ENCODE data around the gene AP2A2.
A peak's percentile ranks its signal among the peaks of the same experiment; 100 is the strongest.

The AP2A2 gene

DNA sequence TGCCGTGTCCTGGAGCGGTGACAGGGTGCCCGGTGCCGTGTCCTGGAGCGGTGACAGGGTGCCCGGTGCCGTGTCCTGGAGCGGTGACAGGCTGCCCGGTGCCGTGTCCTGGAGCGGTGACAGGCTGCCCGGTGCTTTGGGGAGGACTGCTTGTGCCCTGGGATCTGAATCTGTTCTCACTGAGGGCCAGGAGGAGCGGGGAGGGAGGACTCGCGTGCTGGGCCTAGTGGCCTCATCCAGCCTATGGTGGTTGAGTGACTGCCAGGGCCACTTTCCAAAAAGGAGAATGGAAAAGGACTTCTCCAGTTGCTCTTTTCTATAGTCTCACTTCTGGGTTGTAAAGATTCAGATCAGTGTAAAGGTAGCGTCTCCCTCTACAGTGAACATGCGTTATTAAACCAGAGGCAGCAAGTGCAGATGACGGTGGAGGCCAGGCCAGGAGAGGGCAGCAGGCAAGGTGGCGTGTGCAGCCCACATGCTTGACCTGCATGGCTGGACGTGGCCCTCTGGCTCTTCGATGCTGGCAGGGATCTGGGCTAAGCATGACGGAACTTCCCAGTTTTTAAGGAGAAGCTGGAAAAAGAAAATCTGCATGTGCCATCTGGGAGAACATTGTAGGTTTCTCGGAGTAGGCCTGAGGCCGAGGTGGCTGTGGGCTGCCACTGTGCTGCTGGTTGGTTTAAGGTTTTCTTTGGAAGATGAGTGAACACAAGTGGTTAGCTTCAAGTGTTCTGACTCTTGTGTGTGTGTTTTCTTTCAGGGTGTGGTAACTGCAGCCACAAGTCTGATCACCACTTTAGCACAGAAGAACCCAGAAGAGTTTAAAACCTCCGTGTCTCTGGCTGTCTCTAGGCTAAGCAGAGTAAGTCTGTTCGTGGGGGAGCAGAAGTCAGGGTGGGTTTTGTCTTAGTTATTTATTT lies 55.0 kb downstream of the AP2A2 start:
- no peak overlapping the region for H3K27ac Mint-ChIP-seq
- H3K4me3 Mint-ChIP-seq, result no peak overlapping the region
- no peaks in the 10 kb centered on the region for H3K27me3 Mint-ChIP-seq
- no peaks in the 10 kb centered on the region for H3K9me3 Mint-ChIP-seq (ENCODE audit: low read depth)
- H3K36me3 Mint-ChIP-seq, result no peaks in the 10 kb centered on the region
- peaks cover 7% of the 10 kb centered on the region for H3K4me1 Mint-ChIP-seq (ENCODE audit: low read depth)

DNA sequence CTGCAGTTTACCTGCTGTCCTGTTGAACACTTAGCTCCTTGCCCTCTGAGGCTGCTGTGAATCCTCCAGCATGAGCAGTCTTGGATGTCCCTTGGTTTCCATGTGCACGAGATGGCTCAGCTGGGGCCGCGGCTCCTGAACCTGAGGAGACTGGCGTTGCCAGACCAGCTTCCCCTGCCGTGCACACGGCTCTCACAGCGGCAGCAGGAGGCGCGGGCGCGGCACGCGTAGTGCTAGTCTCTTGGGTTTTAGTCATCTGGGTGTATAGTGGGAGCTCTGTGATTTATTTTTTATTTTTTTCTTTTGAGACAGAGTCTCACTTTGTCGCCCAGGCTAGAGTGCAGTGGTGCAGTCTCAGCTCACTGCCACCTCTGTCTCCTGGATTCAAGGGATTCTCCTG lies 56.1 kb downstream of the AP2A2 start:
- Mint-ChIP-seq H3K9me3 (ENCODE audit: low read depth) (no peaks in the 10 kb centered on the region), H3K36me3 (no peaks in the 10 kb centered on the region), H3K27ac (no peak overlapping the region), H3K4me3 (no peak overlapping the region), H3K4me1 (ENCODE audit: low read depth) (no peaks in the 10 kb centered on the region), H3K27me3 (no peaks in the 10 kb centered on the region)

DNA sequence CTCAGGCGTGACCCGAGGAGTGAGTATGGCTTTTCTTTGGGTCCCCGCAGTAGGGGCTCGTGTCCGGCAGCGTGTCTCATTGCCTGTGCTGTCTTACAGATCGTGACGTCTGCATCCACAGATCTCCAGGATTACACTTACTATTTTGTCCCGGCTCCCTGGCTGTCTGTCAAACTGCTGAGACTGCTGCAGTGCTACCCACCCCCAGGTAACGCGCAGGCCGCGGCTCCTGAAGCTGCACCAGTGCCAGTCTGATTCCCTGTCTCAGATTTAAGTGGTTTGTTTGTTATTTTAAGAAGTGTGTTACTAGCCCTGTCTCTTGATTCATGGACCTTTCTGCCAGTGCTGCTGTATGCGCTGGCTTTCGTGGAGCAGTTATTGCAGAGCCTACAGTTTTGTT lies 58.9 kb downstream of the AP2A2 start:
- H3K27ac Mint-ChIP-seq, result no peak overlapping the region
- no peaks in the 10 kb centered on the region for H3K9me3 Mint-ChIP-seq (ENCODE audit: low read depth)
- H3K4me3 Mint-ChIP-seq, result no peak overlapping the region
- no peaks in the 10 kb centered on the region for H3K27me3 Mint-ChIP-seq
- H3K36me3 Mint-ChIP-seq, result no peaks in the 10 kb centered on the region
- H3K4me1 Mint-ChIP-seq (ENCODE audit: low read depth), result no peaks in the 10 kb centered on the region

DNA sequence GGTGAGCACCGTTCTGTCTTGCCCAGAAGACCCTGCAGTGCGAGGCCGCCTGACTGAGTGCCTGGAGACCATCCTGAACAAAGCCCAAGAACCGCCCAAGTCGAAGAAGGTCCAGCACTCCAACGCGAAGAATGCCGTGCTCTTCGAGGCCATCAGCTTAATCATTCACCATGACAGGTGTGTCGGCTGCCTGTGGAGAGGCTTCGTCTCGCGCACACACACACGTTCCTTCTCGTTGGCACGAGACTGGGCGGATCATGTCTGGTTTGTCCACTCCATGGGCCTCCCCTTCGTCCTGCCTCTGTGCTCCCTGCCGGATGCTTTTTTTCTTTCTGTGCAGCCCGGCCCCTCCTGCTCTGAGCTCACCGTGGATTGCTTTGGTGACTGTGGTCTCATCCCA lies 59.7 kb downstream of the AP2A2 start:
- Mint-ChIP-seq H3K27me3 (no peaks in the 10 kb centered on the region), H3K27ac (no peak overlapping the region), H3K9me3 (ENCODE audit: low read depth) (no peaks in the 10 kb centered on the region), H3K36me3 (no peaks in the 10 kb centered on the region), H3K4me1 (ENCODE audit: low read depth) (no peaks in the 10 kb centered on the region), H3K4me3 (no peak overlapping the region)

DNA sequence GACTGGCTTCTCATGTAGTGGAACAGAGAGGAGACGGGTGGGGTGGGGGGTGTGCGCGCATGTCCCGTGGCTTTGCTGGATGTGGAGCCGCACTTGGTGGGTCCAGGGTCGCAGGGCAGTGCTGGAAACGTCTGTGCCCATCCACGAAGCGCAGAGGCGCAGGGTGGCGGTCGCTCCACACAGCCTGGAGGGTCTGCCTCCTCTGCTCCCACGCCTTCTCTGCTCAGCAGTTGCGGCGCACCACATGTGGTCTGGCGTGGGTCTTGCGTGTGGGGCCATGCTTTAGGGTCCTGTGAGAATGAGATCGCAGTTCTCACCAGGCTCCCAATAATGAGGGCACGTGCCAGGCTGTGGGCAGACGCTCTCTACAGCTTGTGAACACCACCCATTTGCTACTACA lies 60.2 kb downstream of the AP2A2 start:
- Mint-ChIP-seq H3K4me1 (ENCODE audit: low read depth) (no peaks in the 10 kb centered on the region), H3K27ac (no peak overlapping the region), H3K36me3 (no peaks in the 10 kb centered on the region), H3K4me3 (no peak overlapping the region), H3K9me3 (ENCODE audit: low read depth) (no peaks in the 10 kb centered on the region), H3K27me3 (no peaks in the 10 kb centered on the region)

DNA sequence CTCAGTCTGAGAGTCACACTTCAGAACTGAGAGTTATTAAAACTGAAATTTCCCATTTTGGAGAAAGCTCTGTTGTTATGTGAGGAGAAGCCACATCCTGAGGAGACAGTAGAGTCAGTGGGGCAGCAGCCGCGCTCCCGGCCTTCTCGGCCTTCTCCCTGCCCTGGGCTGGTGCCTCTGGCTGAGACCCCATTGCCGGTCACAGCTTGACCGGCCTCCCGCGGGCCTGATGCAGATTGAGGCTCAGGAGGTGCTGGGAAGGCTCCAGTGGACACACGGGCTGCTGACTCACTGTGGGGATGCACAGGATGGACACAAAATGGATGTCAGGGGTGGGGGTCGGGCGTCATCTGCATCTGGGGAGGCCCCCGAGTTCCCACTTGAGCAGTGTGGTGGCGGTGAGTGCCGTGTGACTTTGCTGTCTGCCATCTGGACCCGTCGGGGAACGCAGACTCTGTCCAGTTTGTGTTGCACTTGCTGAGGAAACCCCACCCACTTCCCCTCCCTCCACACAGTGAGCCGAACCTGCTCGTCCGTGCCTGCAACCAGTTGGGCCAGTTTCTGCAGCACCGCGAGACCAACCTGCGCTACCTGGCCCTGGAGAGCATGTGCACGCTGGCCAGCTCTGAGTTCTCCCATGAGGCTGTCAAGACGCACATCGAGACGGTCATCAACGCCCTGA lies 60.7 kb downstream of the AP2A2 start:
- no peaks in the 10 kb centered on the region for H3K9me3 Mint-ChIP-seq (ENCODE audit: low read depth)
- no peaks in the 10 kb centered on the region for H3K27me3 Mint-ChIP-seq
- no peak overlapping the region for H3K4me3 Mint-ChIP-seq
- H3K27ac Mint-ChIP-seq, result no peak overlapping the region
- no peaks in the 10 kb centered on the region for H3K4me1 Mint-ChIP-seq (ENCODE audit: low read depth)
- no peaks in the 10 kb centered on the region for H3K36me3 Mint-ChIP-seq

DNA sequence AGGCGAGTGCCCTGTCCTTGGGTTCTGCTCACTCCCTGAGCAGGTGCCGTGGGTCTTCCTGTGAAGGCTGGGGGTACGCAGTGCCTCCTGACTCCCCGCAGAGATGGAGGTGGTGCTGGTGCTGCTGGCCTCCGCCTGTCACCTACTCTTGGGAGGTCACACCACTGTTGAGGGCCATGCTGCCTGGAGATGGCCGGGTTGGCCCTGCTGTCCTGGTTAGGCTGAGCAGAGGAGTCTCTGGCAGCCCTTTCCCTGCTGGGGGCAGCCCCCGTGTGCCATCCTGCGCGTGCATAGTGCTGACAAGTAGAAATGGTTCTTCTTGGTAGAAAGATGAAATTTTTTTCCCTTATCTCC lies 61.3 kb downstream of the AP2A2 start:
- Mint-ChIP-seq H3K9me3 (ENCODE audit: low read depth) (no peaks in the 10 kb centered on the region), H3K4me1 (ENCODE audit: low read depth) (no peaks in the 10 kb centered on the region), H3K36me3 (no peaks in the 10 kb centered on the region), H3K4me3 (no peak overlapping the region), H3K27me3 (no peaks in the 10 kb centered on the region), H3K27ac (no peak overlapping the region)

DNA sequence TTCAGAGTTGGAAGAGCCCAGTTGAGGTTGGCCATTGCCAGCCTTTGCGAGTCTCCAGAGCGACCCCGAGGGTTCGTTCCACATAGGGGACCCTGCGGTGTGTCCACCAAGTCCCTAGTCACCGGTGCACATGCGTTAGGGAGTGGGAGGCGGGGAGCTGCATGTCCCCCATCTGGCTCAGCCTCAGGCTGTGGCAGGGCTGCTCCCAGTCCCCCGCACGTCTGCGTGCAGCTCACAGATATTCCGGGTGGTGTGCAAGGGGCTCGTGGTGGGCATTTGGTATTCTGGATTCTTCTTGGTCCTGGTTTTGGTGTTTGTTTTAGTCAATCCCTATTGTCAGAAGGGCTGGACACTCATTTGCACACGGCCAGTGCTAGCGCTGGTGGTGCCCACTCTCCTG lies 62.0 kb downstream of the AP2A2 start:
- H3K4me1 Mint-ChIP-seq (ENCODE audit: low read depth), result no peaks in the 10 kb centered on the region
- no peaks in the 10 kb centered on the region for H3K27me3 Mint-ChIP-seq
- H3K4me3 Mint-ChIP-seq, result no peak overlapping the region
- H3K36me3 Mint-ChIP-seq, result no peaks in the 10 kb centered on the region
- H3K9me3 Mint-ChIP-seq (ENCODE audit: low read depth), result no peaks in the 10 kb centered on the region
- H3K27ac Mint-ChIP-seq, result no peak overlapping the region

DNA sequence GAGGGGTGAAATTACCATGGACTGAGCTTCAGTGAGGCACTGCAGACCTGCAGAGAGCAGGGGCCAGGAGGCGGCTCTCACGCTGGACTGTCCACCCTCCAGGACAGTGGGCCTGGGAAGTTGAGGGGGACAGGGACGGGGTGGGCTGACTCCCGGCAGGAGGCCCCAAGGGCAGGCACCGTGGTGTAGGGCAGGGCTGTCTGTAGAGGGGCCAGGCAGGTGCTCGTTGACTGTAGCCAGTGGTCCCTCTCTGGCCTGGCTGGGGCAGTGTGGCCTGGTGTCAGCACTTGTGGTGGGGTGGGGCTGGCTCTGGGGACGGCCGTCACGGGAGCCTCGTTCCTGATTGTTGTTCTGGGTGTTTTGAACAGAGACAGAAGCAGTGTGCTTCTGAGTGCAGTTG lies 64.4 kb downstream of the AP2A2 start:
- no peak overlapping the region for H3K27ac Mint-ChIP-seq
- no peaks in the 10 kb centered on the region for H3K27me3 Mint-ChIP-seq
- H3K9me3 Mint-ChIP-seq (ENCODE audit: low read depth), result no peaks in the 10 kb centered on the region
- peaks cover 2% of the 10 kb centered on the region for H3K36me3 Mint-ChIP-seq
- no peak overlapping the region for H3K4me3 Mint-ChIP-seq
- peaks cover 2% of the 10 kb centered on the region for H3K4me1 Mint-ChIP-seq (ENCODE audit: low read depth)

DNA sequence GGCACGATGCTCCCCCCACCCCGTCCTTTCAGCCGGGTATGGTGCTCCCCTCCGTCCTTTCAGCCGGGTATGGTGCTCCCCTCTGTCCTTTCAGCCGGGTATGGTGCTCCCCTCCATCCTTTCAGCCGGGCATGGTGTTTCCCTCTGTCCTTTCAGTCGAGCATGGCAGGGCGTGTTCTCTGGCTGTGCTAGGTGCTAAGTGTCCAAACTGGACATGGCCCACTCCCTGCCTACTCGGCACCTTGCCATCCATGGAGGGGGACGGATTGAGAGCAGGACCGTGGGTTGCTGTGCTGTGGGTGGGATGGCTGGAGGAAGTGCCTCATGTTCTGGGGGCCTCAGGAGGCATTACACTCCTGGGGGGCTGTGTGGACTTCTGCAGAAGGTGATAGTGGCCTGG lies 65.4 kb downstream of the AP2A2 start:
- Mint-ChIP-seq H3K36me3 (peaks cover 6% of the 10 kb centered on the region), H3K27me3 (no peaks in the 10 kb centered on the region), H3K4me3 (no peak overlapping the region), H3K4me1 (ENCODE audit: low read depth) (peaks cover 5% of the 10 kb centered on the region), H3K9me3 (ENCODE audit: low read depth) (no peaks in the 10 kb centered on the region), H3K27ac (no peak overlapping the region)

DNA sequence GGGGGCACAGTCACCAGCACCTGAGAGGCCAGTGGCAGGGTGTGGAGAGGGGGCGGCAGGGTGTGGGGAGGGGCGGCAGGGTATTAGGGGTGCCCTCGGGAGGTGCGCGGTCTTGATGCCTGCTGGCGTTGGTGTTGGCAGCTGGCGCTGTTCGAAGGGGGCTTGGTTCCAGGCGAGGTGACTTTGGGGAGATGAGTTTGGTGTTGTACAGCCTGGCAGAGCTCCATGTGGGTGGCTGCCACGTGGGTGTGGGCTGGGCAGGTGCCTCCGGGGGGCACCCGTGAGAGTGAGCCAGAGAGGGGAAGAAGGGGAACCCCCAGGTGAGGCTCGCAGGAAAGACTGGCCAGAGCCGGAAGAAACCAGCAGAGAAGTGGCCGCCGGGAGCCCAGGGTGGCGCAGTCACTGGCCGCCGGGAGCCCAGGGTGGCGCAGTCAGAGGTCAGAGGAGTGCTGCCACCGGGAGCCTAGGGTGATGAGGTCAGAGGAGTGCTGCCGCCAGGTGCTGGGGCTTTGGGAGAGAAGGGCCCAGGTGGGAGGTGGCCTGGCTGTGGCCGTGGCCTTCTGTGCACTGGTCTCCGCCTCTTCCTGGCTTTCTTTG lies 66.1 kb downstream of the AP2A2 start:
- Mint-ChIP-seq H3K4me1 (ENCODE audit: low read depth) (peaks cover 5% of the 10 kb centered on the region), H3K27me3 (no peaks in the 10 kb centered on the region), H3K27ac (no peak overlapping the region), H3K4me3 (no peak overlapping the region), H3K9me3 (ENCODE audit: low read depth) (no peaks in the 10 kb centered on the region), H3K36me3 (peaks cover 8% of the 10 kb centered on the region)

DNA sequence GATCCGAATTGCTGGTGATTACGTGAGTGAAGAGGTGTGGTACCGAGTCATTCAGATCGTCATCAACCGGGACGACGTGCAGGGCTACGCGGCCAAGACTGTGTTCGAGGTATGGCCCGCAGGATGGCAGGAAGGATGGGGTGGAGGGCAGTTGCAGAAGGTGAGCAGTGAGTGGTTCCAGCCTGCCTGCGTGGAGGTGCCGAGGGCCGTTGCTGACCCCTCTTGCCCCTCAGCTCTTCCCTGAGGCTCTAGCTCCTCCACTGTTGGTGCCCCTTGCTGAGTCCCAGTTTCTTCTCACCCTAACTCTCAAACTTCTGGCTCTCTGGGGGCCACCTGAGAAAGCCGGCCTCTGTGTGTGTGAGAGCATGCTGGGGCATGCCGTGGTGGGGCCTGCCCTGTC lies 66.9 kb downstream of the AP2A2 start:
- Mint-ChIP-seq H3K36me3 (peaks cover 8% of the 10 kb centered on the region), H3K27ac (no peak overlapping the region), H3K4me1 (ENCODE audit: low read depth) (peaks cover 5% of the 10 kb centered on the region), H3K27me3 (no peaks in the 10 kb centered on the region), H3K9me3 (ENCODE audit: low read depth) (no peaks in the 10 kb centered on the region), H3K4me3 (no peak overlapping the region)

DNA sequence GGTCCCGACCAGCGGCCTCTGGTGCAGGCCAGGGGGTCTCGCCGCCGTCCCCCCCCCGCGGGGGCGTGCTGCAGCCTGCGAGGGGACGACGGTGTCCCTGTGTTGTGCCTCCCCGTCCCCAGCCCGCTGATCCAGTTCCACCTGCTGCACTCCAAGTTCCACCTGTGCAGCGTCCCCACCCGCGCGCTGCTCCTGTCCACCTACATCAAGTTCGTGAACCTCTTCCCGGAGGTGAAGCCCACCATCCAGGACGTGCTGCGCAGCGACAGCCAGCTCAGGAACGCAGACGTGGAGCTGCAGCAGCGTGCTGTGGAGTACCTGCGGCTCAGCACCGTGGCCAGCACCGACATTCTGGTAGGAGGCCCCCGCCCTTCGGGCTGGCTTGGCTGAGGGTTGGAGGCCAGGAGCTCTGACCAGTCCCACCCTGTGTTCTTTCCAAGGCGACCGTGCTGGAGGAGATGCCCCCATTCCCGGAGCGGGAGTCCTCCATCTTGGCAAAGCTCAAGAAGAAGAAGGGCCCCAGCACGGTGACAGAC lies 68.0 kb downstream of the AP2A2 start:
- Mint-ChIP-seq H3K9me3 (ENCODE audit: low read depth) (no peaks in the 10 kb centered on the region), H3K36me3 (peaks cover 8% of the 10 kb centered on the region), H3K4me1 (ENCODE audit: low read depth) (peaks cover 5% of the 10 kb centered on the region), H3K27ac (no peak overlapping the region), H3K4me3 (no peak overlapping the region), H3K27me3 (no peaks in the 10 kb centered on the region)

DNA sequence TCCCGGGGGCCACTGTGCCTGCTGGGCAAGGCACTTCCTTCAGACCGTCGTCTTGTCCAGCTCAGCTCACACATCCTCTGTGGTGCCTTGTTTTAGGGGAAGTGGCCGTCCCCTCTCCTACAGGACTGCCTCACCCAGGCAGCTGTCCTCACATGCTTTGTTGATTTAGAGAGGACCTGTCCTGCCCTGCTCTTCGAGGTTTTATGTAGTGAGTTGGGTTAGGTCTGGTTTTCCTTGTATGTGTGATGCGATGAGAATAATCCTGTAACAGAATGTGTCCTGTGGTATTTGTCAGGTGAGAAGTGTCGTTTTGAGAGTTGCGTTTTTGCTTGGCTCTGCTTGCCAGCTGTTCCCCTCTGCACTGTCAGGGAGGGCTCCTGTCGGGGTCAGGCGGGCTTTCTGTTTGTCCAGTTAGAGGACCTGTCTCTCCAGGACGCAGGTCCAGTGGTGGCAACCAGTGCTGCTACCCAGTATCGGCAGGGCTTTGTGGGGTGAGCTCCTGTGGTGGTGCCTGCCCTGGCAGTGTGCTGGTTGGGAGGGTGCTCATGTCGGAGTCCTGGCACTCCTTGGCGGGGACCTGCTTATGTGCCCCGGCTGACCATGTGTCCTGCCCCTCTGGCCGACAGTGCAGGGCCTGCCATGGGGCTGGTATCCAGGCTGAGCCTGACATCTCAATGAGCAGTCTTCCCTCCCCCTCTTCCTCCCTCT lies 69.5 kb downstream of the AP2A2 start:
- H3K27me3 Mint-ChIP-seq, result no peaks in the 10 kb centered on the region
- H3K4me1 Mint-ChIP-seq (ENCODE audit: low read depth), result peaks cover 5% of the 10 kb centered on the region
- H3K9me3 Mint-ChIP-seq (ENCODE audit: low read depth), result no peaks in the 10 kb centered on the region
- H3K36me3 Mint-ChIP-seq, result peaks cover 8% of the 10 kb centered on the region
- H3K4me3 Mint-ChIP-seq, result no peak overlapping the region
- peak overlapping the region; percentile 16 for H3K27ac Mint-ChIP-seq

Data from activated naive CD8-positive, alpha-beta T cell (primary cell).